ENCODE data around the gene EXOC1.
"Not testable (repeated sequence)": the region's sequence is repeated elsewhere in the genome, so short reads cannot be mapped to it uniquely, and the experiment has no call there.

Gene EXOC1

DNA sequence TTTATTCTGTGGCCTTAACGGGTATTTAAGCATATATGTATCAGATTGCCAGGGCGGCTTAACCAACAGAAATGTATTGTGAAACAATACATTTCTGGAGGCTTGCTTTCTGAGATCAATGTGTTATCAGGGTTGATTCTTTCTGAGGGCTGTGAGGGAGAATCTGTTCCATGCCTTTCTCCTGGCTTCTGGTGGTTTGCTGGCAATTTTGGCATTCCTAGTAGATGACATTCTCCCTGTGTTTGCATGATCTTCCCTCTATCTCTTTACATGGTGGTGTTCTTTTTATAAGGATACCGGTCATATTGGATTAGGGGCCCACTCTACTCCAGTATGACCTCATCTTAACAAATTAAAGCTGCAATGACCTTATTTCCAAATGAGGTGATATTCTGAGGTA, 78.4 kb downstream of the EXOC1 start:
- H3K4me3 ChIP-seq (replicated peaks; ENCODE audit: low read depth, low read length), result no peak overlapping the region
- DNase-seq (ENCODE audit: extremely low read depth, insufficient read length), result no peak
- TF ChIP-seq, protein P1, sequence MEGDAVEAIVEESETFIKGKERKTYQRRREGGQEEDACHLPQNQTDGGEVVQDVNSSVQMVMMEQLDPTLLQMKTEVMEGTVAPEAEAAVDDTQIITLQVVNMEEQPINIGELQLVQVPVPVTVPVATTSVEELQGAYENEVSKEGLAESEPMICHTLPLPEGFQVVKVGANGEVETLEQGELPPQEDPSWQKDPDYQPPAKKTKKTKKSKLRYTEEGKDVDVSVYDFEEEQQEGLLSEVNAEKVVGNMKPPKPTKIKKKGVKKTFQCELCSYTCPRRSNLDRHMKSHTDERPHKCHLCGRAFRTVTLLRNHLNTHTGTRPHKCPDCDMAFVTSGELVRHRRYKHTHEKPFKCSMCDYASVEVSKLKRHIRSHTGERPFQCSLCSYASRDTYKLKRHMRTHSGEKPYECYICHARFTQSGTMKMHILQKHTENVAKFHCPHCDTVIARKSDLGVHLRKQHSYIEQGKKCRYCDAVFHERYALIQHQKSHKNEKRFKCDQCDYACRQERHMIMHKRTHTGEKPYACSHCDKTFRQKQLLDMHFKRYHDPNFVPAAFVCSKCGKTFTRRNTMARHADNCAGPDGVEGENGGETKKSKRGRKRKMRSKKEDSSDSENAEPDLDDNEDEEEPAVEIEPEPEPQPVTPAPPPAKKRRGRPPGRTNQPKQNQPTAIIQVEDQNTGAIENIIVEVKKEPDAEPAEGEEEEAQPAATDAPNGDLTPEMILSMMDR (IDR thresholded peaks at IDR 0.05; ENCODE audit: insufficient read depth, low read length, poor library complexity, severe bottlenecking), result no peak
- H3K36me3 ChIP-seq (ENCODE audit: control insufficient read depth, insufficient read depth, low read length), result no peaks in the 10 kb centered on the region
- no peaks in the 10 kb centered on the region for H3K27me3 ChIP-seq (replicated peaks; ENCODE audit: control insufficient read depth, insufficient read depth, low read length)

DNA sequence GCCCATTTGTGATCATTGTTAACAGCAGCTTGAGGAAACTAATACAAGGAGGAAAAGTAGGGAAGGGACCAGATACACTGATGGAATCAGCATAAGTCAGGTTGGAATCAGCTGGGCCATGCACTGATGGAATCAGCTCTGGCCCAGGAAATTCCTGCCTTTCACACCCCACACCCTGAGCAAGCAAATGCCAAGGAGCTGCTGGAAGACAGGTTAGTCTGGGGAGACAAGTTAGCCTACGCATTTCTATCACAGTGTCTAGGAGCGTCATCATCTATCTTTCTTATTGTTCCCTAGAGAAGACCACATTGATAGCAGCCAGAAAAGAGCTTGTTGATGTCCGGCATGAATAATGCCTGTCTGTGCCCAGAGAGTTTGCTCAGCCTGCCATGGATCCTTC, 79.1 kb downstream of the EXOC1 start:
- no peak for DNase-seq (ENCODE audit: extremely low read depth, insufficient read length)

DNA sequence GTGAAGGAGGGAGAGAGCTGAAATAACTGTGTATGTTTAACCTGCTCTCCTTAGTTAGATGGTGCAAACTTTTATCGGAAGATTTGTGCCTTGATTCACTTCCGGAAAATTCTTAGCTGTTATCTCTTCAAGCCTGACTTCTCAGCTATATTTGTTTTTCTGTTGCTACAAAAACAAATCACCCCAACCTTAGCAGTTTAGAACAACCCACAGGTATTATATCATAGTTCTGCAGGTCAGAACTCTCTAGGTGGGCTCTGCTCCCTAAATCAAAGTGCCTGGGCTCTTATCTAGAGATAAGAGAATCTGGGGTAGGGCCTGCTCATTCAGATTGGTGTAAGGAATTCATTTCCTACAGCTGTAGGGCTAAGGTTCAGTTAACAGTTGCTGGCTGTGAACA, 80.2 kb downstream of the EXOC1 start:
- DNase-seq (ENCODE audit: extremely low read depth, insufficient read length), result no peak
- Histone ChIP-seq H3K27me3 (replicated peaks; ENCODE audit: control insufficient read depth, insufficient read depth, low read length) (no peaks in the 10 kb centered on the region), H3K36me3 (ENCODE audit: control insufficient read depth, insufficient read depth, low read length) (no peaks in the 10 kb centered on the region), H3K4me3 (replicated peaks; ENCODE audit: low read depth, low read length) (no peak overlapping the region)
- TF ChIP-seq, protein P1 (IDR thresholded peaks at IDR 0.05; ENCODE audit: insufficient read depth, low read length, poor library complexity, severe bottlenecking), result no peak

More for the DNA sequence above, 79.1 kb downstream of the EXOC1 start:
- H3K27me3 ChIP-seq (replicated peaks; ENCODE audit: control insufficient read depth, insufficient read depth, low read length), result no peaks in the 10 kb centered on the region
- H3K4me3 ChIP-seq (replicated peaks; ENCODE audit: low read depth, low read length), result no peak overlapping the region
- H3K36me3 ChIP-seq (ENCODE audit: control insufficient read depth, insufficient read depth, low read length), result no peaks in the 10 kb centered on the region
- TF ChIP-seq, protein P1 (IDR thresholded peaks at IDR 0.05; ENCODE audit: insufficient read depth, low read length, poor library complexity, severe bottlenecking), result no peak

DNA sequence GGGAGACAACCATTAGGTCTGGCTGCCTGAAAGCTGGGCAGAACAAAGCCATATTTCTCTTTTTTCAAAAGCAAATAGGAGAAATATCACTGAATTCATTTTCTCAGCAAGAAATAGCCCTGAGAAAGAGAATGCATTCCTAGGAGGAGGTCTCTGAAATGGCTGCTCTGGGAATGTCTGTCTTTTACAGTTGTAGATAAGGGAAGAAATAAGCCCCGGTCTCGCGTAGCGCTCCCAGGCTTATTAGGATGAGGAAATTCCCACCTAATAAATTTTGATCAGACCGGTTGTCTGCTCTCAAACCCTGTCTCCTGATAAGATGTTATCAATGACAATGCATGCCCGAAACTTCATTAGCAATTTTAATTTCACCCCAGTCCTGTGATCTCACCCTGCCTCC, 82.5 kb downstream of the EXOC1 start:
- not testable (repeated sequence) for H3K4me3 ChIP-seq (replicated peaks; ENCODE audit: low read depth, low read length); H3K36me3 ChIP-seq (ENCODE audit: control insufficient read depth, insufficient read depth, low read length); DNase-seq (ENCODE audit: extremely low read depth, insufficient read length); H3K27me3 ChIP-seq (replicated peaks; ENCODE audit: control insufficient read depth, insufficient read depth, low read length)

DNA sequence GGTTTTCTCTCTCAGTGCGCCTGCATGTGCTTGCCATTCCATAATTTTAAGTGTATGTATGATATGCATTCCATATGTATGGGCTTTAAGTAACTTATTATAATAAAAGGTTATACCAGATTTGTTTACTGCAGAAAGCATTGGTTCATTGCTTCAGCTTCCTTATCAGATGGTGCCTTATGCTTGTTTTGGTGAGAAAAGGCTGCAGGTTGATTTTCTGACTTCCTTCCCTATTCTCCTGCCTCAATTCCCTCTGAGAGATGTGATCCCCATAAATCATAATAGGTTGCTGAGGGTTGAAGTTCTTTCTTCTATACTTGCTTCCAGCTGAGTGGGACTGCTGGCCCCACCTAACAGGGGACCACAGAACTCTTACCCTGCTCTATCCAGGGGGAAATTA, 85.0 kb downstream of the EXOC1 start:
- Histone ChIP-seq H3K36me3 (ENCODE audit: control insufficient read depth, insufficient read depth, low read length) (no peaks in the 10 kb centered on the region), H3K4me3 (replicated peaks; ENCODE audit: low read depth, low read length) (no peak overlapping the region), H3K27me3 (replicated peaks; ENCODE audit: control insufficient read depth, insufficient read depth, low read length) (no peaks in the 10 kb centered on the region)
- DNase-seq (ENCODE audit: extremely low read depth, insufficient read length), result no peak
- TF ChIP-seq, protein P1 (IDR thresholded peaks at IDR 0.05; ENCODE audit: insufficient read depth, low read length, poor library complexity, severe bottlenecking), result no peak

DNA sequence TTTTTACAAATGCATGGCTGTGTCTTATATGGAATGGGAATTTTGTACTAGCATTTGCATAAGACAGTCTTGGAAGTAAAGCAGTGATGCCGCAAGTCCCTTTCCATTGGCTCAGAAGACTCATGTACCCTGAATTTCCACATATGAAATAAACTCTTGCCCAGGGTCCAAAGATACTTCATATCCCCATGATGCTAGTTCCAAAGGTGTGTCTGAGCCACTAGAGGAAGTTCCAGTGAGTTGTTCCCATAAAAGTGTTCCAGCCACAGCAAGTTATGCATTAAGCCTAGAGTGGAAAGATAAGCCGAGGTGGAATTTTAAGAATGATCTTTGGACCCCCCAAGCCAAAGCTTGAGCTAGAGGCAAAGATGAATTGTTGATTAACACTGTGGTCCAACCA, 86.0 kb downstream of the EXOC1 start:
- TF ChIP-seq, protein P1 (IDR thresholded peaks at IDR 0.05; ENCODE audit: insufficient read depth, low read length, poor library complexity, severe bottlenecking), result no peak
- no peak for DNase-seq (ENCODE audit: extremely low read depth, insufficient read length)
- H3K36me3 ChIP-seq (ENCODE audit: control insufficient read depth, insufficient read depth, low read length), result no peaks in the 10 kb centered on the region
- no peaks in the 10 kb centered on the region for H3K27me3 ChIP-seq (replicated peaks; ENCODE audit: control insufficient read depth, insufficient read depth, low read length)
- no peak overlapping the region for H3K4me3 ChIP-seq (replicated peaks; ENCODE audit: low read depth, low read length)

Data from GM06990 (cell line).